Posterior cingulate gyrus (tissue), 11 donors: ENCODE data around the gene SARNP.

Experiments
- DNase-seq, 10 donors: peaks; one replicate each; pipeline versions ENCODE4 v3.0.0 to v3.0.0-alpha.2; 2020 to 2021; ENCODE audit warnings: mixed read lengths in 3 of 10
- intact Hi-C: fragments of 100-400 bp; cut with DNase I; formaldehyde crosslinking; loops from one replicate; pipeline ENCODE4 v1.15.1; 2023

Gene SARNP

GRCh38 chr12:55746174-55746912, 71.2 kb downstream of the SARNP start:
- intact Hi-C loops = no loop called here
- DNase-seq = no peak

DNA sequence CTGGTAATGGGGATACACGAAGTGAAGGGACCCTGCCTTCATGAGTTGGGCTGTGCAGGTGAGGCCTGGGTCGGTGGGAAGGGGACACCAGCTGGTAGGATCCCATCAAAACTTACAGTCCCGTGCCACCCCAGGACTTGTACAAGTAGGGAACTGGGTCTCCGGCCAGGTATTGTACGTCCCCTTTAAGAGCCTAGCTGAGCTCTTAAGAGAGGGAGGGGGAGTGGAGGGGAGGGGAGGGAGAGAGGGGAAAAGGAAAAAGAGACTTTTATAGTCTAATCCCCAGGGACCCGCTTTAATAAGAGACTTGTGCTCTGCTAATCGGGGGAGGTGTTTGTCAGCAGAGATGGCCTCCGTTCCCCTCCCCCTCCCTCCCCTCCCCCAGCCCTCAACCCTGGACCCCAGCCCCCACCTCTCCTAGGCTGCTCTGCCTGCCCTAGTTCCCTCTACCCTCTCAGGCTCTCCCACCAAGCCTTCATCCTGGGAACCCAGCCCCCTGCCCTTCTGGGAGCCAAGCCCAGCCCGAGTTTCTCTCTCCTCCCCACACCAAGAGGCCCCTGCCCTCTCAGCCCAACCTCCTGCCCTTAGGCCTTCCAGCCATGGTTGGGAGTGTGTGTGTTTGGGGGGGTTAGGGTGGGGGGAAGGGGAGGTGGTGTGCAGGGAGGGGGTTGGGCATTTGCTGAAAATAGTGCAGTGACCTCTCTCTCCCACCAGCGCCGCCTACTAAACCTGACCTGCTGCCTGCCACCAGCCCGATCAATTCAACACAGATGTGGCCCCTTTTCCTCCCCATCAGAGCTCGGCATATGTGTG, 72.0 kb downstream of the SARNP start:
- peak in 2 of 10 donors; percentile 62 to 65 for DNase-seq
- intact Hi-C loops = no loop called here

DNA sequence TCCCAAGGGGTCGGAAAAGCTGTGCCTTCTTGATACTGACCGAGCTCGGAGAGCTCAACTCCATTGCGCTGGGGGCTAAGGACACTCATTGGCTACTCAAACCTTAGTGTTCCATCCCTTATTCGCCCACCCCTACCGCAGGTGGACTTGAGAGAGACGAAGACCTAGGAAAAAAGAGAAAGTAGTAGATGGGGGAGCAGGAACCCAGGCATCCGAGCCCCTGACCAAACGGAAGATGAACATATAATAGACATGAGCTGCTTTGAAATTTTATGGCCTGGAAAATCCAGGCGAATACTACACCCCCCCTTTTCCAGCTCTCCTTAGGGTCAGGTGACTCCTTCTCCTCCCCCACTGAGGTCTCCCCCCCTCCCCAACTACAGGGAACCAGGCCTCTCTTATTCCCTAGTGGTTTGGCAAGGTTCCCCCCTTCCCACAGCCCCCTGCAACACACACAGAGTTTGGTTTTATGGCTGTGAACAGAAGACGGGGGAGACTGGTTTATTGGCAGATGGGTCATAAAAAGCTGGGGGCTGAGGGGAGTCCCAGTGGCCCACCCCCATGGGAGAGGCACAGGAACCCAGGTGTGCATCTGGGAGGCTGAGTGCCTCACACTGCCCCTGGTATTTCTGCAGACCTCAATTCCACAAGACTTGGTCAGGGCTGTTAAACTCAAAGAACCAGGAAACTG, 73.0 kb downstream of the SARNP start:
- intact Hi-C loops = loop anchor here (5.0 kb wide), 1 partner anchor 183 kb away; the partner anchor contains the start of gene PYM1
- no peak for DNase-seq

DNA sequence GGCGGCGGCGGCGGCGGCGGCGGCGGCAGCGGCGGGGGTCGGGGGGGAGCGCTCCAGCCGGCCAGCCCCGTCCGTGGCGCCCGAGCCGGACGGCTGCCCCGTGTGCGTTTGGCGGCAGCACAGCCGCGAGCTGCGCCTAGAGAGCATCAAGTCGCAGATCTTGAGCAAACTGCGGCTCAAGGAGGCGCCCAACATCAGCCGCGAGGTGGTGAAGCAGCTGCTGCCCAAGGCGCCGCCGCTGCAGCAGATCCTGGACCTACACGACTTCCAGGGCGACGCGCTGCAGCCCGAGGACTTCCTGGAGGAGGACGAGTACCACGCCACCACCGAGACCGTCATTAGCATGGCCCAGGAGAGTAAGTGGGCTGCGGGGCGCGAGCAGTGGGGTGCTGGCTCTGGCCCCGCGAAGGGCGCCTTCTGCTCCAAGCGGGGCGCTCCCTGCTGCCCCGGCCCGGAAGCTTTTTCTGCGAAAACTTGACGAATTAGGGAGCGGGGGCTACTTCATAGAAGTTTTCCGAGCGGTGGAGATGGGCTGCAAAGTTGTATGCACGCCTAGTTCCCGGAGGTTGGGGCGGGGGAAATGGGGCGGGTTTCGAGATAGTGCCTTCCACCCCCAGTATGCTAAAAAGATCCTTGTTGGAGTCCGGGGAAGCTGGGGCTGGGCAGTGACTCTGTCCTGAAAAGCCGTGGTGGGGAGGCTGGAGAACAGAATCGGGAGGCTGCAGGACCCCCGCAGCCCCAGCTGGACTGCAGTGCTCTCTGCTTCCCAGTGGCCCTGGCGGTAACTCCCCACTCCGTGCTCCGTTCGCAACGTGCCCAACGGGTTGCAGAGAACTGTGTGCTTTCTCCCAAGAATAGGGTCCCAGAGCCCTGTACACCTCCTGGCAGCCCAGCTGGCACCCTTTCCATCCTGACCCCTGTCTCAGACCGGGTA, 73.9 kb downstream of the SARNP start:
- DNase-seq = peak in 5 of 10 donors; percentile 46 to 92 (median 79)
- intact Hi-C loops = loop anchor here (2.0 to 5.0 kb wide), 2 partner anchors 184 to 297 kb away; partner anchors contain the start of genes PYM1 and RPS26

DNA sequence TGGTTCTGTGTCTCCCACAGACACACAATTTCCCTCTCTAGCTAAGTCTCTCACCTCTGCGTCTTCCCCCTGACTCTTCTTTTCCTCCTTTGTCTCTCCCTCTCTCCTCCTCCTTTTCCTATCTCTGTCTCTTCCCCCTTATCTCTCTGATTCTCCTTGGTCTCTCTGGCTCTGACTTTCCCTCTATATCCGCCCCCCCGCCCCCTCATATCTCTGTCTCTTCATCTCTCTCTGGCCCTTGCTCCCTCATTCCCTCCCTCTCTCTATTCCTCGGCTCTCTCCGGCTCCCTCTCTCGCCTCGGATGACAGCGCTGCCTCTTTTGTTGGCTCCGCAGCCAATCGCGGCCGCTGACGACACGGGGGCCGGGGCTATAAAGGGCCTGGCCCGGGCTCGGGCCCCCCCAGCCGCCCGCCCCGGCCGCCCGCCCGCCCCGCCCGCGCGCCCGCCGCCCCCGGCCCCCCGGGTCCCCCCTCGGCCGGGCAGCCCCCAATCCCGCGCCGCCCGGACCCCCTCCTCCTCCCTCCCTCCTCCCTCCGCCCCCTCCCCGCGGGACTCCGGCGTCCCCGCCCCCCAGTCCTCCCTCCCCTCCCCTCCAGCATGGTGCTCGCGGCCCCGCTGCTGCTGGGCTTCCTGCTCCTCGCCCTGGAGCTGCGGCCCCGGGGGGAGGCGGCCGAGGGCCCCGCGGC, 74.7 kb downstream of the SARNP start, which contains the start of gene GDF11:
Gene GDF11 (plus strand): TSS at position 404 of the 687 bp plus-strand sequence. CDS start 195 bp downstream, at position 599.
- DNase-seq = peak; percentile 75 to 98 (median 85)
- intact Hi-C loops = loop anchor here (2.0 to 5.0 kb wide), 2 partner anchors 184 to 298 kb away; partner anchors contain the start of genes PYM1 and RPS26

GRCh38 chr12:55741931-55742680, 75.4 kb downstream of the SARNP start:
- DNase-seq = peak in 1 of 10 donors; percentile 65
- intact Hi-C loops = loop anchor here (2.0 to 5.0 kb wide), 2 partner anchors 185 to 299 kb away; partner anchors contain the start of genes PYM1 and RPS26

DNA sequence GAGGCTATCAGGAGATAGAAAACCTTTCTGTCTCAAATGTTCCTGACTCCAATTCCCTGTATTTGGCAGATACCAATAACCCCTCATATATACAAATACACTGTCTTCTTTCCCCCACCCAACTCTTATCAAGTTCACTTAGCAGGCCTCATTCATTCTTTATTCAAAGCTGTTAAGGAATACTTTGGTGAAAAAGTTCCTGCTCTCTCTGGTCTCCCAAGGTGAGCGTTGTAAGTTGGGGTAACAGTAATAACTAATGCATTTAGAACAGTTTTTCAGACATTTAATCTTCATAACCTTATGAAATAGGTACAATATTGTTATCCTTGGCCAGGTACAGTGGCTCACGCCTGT, 78.5 kb downstream of the SARNP start:
- intact Hi-C loops = loop anchor here (2.0 kb wide), 1 partner anchor 58 kb away; no protein-coding TSS in a partner anchor
- no peak for DNase-seq

DNA sequence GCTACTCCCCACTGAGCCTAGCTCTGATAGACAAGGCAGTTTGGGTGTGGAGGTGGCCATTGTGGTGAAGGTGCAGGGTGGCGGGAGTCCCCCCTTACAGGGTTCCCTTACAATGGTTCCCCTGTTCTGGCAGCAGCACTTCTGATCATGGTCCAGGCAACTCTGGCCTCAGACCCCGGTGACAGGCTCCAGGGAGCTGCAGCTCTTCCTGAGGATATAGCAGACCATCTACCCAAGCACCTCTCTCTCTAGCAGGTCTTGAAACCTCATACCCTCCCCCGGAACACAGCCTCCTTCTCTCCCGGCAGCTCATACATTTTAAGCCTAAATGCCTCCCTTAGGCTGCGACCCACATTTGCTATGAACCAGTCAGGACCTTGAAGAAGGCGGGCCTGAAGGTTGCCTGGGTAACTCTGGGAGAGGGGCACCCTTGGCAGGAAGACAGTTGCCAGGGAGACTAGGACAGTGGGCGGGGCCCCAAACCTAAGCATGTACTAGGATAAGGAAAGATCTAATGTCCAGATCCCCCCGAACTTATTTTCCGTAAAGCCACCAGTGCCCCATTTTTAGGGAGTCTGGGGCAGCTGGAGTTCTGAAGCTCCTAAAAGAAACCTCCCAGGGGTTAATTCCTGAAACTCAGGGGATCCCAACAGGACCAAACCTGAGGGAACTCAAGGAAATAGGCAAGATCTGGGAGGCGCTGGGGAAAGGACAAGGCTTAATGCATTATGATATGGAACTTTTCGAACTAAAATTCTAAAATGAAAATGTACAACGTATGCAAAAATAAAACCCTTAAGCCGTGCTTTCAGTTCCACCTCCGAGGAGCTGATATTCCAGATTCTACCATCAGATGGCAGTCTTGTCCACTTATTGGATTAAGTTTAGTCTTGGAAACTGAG, 79.2 kb downstream of the SARNP start:
- intact Hi-C loops = loop anchor here (1.0 to 2.0 kb wide), 2 partner anchors 58 to 202 kb away; no protein-coding TSS in a partner anchor
- peak in 9 of 10 donors; percentile 58 to 95 (median 80) for DNase-seq

GRCh38 chr12:55737581-55738122, 79.9 kb downstream of the SARNP start:
- intact Hi-C loops = loop anchor here (1.0 to 2.0 kb wide), 3 partner anchors 59 to 203 kb away; no protein-coding TSS in a partner anchor
- peak in 1 of 10 donors; percentile 65 for DNase-seq

- DNase-seq = peak in 8 of 10 donors; percentile 65 to 94 (median 70)
- intact Hi-C loops = loop anchor here (2.0 kb wide), 1 partner anchor 78 kb away; no protein-coding TSS in a partner anchor
These were observed 80.5 kb downstream of the SARNP start for GRCh38 chr12:55736780-55737580.

GRCh38 chr12:55736076-55736475, 81.4 kb downstream of the SARNP start:
- intact Hi-C loops = loop anchor here (2.0 kb wide), 1 partner anchor 77 kb away; no protein-coding TSS in a partner anchor
- peak in 1 of 10 donors; percentile 62 for DNase-seq

DNA sequence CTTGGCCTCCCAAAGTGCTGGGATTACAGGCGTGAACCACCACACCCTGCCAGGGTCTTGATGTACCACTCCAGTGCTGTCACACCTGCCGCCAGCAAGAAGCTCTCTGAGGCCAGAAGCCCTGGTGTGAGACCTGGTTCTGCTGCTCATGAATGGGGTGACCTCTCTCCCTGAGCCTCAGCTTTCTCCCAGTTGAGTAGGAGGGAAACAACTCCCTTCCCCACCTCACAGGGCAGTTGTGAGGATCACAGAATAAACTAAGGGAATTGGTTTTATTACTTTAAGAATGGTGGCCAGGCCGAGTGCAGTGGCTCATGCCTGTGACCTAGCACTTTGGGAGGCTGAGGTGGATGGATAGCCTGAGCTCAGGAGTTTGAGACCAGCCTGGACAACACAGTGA, 82.9 kb downstream of the SARNP start:
- intact Hi-C loops = no loop called here
- DNase-seq = peak in 1 of 10 donors; percentile 41

- DNase-seq = no peak
- intact Hi-C loops = no loop called here
These were observed 83.7 kb downstream of the SARNP start for GRCh38 chr12:55733858-55734257.

- DNase-seq = peak in 1 of 10 donors; percentile 55
- intact Hi-C loops = no loop called here
These were observed 84.4 kb downstream of the SARNP start for GRCh38 chr12:55733021-55733555.

DNA sequence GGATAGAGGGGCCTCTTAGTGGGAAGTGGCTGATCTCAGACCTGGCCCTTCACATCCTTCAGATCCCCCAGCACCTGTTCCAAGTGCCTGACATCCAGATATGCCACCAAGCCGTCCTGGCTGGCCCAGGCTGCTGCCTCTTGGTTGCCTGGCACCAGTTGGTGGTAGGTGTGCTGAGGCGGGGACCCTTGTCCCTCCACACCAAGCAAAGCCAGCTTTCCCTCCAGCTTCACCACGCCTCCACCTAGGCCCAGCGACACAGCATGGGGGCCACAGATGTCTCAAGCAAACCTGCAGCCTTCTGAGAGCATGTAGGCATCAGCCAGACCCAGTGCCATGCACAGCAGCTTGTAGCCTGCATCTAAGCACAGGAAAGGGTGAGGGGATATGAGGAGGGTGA, 85.2 kb downstream of the SARNP start:
- intact Hi-C loops = no loop called here
- peak in 1 of 10 donors; percentile 67 for DNase-seq
